HG02623 (cell line): ENCODE measurements around the gene EVA1B.

ENCODE experiments used
- ATAC-seq: cut with Tn5 transposase; IDR thresholded peaks from one replicate; pipeline ENCODE4 v1.9.1; 2021; ENCODE audit warnings: moderate library complexity; ENCODE audit not compliant: unreplicated experiment

EVA1B gene

DNA sequence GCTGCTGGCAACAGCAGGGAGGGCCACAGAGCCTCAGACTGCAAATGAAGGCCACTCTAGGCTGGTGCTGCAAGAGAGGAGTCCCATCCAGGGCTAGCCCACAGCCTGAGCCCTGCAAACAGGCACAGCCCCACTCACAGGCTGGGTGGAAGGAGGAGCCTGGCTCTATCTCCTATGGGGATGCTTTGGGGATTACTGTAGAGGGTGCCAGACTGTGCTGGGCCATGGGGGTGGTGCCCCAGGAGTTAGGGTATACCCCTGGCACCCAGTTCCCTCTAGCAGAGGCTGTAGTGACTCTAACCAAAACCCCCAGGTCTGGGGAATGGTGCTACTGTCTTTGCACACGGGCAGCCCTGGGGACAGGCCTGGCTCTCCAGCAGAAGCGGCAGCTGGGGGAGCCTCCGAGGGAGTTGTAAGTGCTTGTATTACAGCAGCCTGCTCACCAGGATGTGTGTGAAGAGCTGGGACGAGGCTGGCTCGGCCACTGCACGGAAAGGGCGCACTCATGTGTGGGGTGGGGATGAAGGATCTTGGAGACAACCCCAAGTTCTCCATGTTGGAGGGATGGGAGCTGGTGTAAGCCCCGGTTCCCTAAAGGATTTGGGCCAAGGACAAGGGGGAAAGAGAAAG is 23.4 kb upstream of the EVA1B start:
- no peak for ATAC-seq

DNA sequence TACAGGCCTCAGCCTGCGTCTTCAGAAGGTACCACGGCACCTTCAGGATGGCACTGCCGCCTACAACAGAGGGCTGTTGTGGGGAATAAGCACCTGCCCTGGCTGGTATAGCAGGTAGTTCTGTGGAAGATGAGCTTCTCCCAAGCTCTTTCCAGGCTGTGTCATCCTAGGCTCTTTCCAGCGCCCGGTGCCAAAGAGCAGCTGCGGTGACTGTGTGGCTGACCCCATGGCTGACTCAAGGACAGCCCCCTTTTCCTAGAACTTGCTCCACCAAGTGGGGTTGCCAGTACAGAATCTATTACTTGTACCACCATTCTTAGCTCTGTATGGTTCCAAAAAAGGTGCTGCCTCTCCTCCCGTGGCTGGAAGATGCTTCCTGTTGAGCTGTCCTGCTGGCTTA is 21.9 kb upstream of the EVA1B start:
- ATAC-seq = no peak

GRCh38 chr1:36344395-36344680 is 20.9 kb upstream of the EVA1B start:
- no peak for ATAC-seq

DNA sequence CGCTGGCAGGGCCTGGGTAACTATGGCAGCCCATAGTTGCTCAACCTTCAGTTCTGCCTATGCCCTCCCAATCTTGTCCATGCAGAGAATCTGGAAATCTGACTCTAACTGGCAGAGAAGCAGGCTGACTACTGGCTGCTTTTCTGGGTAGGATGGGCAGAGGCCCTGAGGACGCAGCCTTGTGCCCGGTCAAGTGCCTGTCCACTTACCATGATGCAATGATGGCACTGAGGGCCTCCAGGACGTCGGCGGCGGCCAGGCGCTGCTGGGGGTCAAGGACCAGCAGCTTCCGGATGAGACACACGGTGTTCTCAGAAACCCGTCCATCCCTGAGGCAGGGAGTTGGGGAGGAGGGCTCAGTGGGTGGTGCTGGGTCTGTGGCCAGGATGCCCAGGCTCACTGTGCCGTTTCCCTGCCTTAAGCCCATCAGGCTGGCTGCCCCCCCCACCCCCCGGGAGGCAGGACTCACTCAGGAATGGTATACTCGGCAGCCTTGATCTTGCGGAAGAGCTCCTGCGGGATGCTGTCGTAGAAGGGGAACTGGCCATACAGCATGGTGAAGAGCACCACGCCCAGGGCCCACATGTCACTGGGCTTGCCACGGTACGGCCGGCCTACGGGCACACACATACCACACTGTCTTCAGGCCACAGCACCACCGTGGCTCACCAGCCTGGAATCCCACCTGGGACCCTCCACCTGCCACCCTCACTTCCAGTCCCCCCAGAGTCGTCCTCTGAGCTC is 20.4 kb upstream of the EVA1B start:
- ATAC-seq = no peak

GRCh38 chr1:36342426-36343185 is 19.2 kb upstream of the EVA1B start:
- ATAC-seq = no peak

DNA sequence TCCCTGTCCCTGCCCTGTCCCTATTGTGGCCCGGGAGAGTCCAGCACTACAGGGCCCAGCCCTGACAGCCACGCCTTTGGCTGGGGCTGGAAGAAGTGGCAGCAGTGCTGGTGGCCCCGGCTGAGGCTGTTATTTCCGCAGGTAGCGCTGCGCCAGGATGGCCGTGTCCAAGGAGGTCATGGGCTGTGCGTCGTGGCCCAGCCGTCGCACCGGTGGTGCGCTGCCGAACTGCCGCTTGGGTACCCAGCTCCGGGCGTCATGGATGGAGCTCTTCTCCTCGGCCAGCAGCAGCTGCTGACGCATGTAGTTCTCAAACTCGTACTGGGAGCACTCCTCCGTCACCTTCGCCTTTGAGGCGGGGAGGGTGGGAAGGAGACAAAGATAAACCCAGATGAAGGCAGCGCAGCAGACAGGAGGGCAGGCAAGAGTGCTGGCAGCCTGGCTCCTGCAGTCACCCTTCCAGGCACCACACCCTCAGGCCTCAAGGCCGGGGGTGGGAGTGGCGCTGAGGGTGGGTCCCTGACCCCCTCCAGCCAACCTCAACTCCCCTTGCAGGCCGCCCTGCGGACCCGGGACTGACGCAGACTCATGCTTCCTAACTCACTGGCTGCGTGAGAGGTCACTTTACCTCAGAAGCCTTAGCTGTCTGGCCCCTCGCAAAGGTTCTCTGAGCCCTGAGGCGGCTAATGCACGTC is 18.3 kb upstream of the EVA1B start:
- ATAC-seq = no peak

DNA sequence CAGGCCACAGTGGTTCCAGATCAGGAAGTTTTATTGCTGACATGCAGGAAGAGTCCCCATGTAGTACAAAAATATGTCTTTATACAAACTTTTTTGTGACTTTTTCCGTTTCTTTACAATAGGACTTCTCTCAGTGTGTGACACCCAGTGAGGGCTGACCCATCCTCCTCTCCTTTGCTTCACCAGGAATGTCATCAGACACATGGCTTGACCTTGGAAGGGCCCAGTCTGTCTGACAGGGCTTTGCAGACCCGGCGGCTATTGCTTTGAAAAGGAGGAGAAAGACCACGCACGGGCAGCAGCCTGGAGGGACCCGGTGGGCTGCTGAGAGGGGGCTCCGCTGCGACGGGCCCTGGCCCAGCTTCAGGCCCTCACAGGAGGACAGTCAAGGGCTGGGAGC is 16.2 kb upstream of the EVA1B start:
- ATAC-seq = no peak

GRCh38 chr1:36339215-36339614 is 15.8 kb upstream of the EVA1B start:
- no peak for ATAC-seq

DNA sequence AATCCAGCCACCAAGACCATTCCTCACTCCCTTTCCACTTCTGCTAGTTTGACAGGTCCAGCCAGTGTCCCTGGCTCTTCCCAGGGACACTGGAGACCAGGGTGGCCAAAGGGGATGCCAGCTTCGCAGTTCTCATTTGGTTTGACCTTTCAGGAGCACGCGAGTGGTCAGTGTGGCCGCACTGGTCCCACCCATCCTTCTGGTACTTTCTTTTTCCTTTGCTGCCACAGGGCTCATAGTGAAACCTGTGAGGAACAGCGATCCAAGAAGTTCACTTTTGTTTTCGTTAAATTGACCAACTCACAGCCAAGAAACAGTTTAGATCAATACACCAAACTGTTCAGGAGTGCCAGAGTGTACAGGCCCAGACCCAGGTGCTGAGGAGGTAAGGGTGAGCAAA is 14.4 kb upstream of the EVA1B start:
- ATAC-seq = no peak

- no peak for ATAC-seq
Measured at GRCh38 chr1:36330940-36331339, 7.5 kb upstream of the EVA1B start.

DNA sequence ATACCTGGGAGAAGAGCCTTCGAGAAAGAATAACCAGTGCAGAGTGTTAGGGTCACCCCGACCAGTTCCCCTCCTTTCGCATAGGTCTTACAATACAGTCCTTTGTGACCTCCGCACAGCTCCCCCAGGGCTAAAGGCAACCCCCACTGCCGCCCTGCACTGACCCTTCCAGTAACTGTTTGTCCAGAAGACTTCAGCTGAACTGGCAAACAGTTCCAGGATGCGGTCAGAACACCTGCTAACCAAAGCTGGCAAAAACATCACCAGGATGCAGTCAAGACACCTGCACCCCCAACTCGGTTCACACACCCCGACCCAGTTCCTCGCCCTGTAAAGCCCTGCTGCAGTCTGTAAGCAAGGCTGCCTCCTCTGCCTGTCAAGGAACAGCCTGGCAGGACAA is 6.4 kb upstream of the EVA1B start:
- ATAC-seq = no peak

DNA sequence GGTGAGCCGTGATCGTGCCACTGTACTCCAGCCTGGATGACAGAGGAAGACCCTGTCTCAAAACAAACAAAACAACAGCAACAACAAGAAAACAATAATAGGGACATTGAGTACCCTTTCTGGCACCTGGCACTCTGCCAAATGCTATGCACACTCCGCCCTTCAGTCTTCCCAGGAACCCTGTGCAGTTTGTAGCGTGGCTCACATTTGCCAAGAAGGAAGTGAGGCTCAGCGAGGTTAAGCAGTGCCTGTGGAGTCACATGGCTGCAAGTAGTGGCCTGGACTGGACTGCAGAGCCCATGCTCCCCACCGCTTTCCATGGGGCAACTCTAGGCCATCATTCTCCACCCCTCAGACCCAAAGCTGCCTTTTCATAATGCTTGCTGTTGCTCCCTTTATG is 5.3 kb upstream of the EVA1B start:
- no peak for ATAC-seq

DNA sequence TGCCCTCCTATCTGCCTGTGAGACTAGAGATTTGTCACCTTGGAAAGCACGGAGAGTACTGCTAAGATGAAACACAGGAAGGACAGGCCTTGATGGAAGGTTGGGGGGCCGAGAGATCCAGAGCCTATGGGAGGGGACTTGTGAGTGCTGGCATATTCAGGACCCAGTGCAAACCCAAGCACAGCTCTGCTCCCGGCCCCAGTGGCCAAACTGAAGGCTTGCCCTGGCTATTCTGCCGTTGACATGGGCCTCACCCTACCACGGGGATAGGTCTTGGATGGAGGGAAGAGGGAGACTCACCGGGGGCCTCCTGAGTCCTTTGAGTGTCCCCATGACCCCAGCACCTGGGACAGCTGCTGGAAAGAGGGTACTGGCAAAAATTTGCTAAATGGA is 4.6 kb upstream of the EVA1B start:
- no peak for ATAC-seq

GRCh38 chr1:36327421-36328087 is 4.1 kb upstream of the EVA1B start:
- ATAC-seq = no peak

GRCh38 chr1:36326499-36326898 is 3.1 kb upstream of the EVA1B start:
- no peak for ATAC-seq

GRCh38 chr1:36324353-36324703 is 883 bp upstream of the EVA1B start:
- ATAC-seq = no peak

- no peak for ATAC-seq
Measured at GRCh38 chr1:36322786-36323635, 434 bp downstream of the EVA1B start.

- no peak for ATAC-seq
Measured at GRCh38 chr1:36322041-36322785, 1.2 kb downstream of the EVA1B start.

DNA sequence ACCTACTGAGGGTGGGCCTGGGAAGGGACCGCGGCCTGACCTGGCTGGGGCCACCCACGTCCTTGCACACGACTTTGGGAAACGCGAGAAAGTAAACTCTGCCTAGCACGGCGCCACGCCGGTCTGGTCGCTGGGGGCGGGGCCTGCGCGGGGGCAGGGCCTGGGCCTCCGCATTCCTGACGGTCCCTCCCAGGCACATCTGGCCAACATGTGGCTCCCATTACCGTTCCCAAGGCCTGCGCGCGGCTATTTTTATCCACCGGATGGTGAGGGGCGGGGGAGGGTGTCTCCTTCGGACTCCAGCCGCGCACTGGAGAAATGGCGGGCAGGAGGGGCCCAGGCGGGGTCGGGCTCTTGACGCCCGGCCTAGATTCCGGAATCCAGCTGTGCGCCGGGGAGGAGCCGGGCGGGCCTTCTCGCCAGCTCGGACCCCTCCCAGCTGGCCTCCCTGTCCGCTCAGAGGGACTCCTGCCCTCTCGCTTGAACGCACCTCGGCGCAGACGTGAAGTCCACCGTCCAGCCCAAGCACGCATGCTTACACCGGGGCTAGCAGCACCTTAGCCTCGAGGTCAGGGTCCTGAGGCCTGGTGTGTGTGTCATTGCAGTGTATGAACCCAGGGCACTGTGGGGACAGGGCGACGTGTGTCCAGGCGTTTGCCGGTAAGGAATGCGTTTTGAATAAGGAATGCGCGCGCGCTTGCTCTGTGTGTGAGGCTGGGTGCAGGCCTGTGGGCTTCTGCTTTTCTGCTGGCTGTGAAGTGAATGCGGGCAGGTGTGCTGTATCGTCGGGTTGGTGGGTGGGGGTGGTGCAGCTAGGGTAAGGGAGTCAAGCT is 2.1 kb downstream of the EVA1B start:
- ATAC-seq = no peak
